GM12892 (cell line): Measurements from ENCODE around the gene PNLIP.

Experiments
- POLR2A ChIP-seq: IDR thresholded peaks from 2 replicates; pipeline ENCODE4 v1.6.1; 2011; ENCODE audit warnings: low read depth, low read length, control low read depth
- TAF1 ChIP-seq: IDR thresholded peaks from 2 replicates; pipeline ENCODE4 v1.6.1; 2011; ENCODE audit warnings: low read depth, mild to moderate bottlenecking, control low read depth, low read length, borderline replicate concordance

- no peak for TF ChIP-seq TAF1
- no peak for TF ChIP-seq POLR2A
Observed at GRCh38 chr10:116589926-116590325, 44.2 kb downstream of the PNLIP start.
